Measurements from ENCODE around the gene ABI3BP.

GRCh38 chr3:100994187-100994586, 966 bp upstream of the ABI3BP start:
- TF ChIP-seq YY1 (IDR thresholded peaks at IDR 0.05; ENCODE audit: low read depth) (no peak), USF1 (IDR thresholded peaks at IDR 0.05) (no peak), CEBPB (IDR thresholded peaks at IDR 0.05) (no peak), EP300 (IDR thresholded peaks at IDR 0.05; ENCODE audit: borderline replicate concordance) (no peak), TAF1 (IDR thresholded peaks at IDR 0.05; ENCODE audit: low read depth) (no peak), NFIC (IDR thresholded peaks at IDR 0.05) (no peak), REST (IDR thresholded peaks at IDR 0.05; ENCODE audit: low read depth) (no peak), CREB1 (IDR thresholded peaks at IDR 0.05; ENCODE audit: low read depth) (no peak), RAD21 (IDR thresholded peaks at IDR 0.05; ENCODE audit: low read depth) (no peak), EGR1 (IDR thresholded peaks at IDR 0.05) (no peak), TEAD4 (IDR thresholded peaks at IDR 0.05) (no peak), TCF12 (IDR thresholded peaks at IDR 0.05; ENCODE audit: low read depth) (no peak)
- TF ChIP-seq, protein P1, sequence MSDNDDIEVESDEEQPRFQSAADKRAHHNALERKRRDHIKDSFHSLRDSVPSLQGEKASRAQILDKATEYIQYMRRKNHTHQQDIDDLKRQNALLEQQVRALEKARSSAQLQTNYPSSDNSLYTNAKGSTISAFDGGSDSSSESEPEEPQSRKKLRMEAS (IDR thresholded peaks at IDR 0.05): no peak

All from Ishikawa (cell line).